Spleen (tissue), 11 donors: Measurements from ENCODE around the gene NCOA3. TPM values are rescaled to one million over a fixed set of nuclear protein-coding genes. Genes with fewer than 3 reads are reported as not detected.

Experiments used
- DNase-seq: peaks from one replicate; pipeline ENCODE4 v3.0.0-alpha.2; 2020
- H3K27ac ChIP-seq, 8 donors: fragments of 200-600 bp; sonication (generic) in 7 of 8; 1 replicate in 4 of 8; 2 replicates in 4 of 8; pipeline versions ENCODE4 v1.5.0 to v1.8.0; 2016 to 2021; ENCODE audit warnings: inconsistent platforms in 4 of 8, mild to moderate bottlenecking in 4 of 8, moderate library complexity in 1 of 8
- H3K27me3 ChIP-seq, 7 donors: fragments of 200-600 bp; sonication (generic) in 6 of 7; replicated peaks in 1 of 7; 1 replicate in 4 of 7; 2 replicates in 3 of 7; pipeline versions ENCODE4 v1.5.0 to v1.8.0; 2016 to 2021; ENCODE audit warnings: inconsistent platforms in 3 of 7, mild to moderate bottlenecking in 1 of 7
- H3K36me3 ChIP-seq, 6 donors: fragments of 200-600 bp; sonication (generic) in 5 of 6; 1 replicate in 4 of 6; 2 replicates in 2 of 6; pipeline versions ENCODE4 v1.5.0 to v1.8.0; 2016 to 2021; ENCODE audit warnings: inconsistent platforms in 2 of 6
- H3K4me1 ChIP-seq, 6 donors: fragments of 200-600 bp; sonication (generic) in 5 of 6; 1 replicate in 3 of 6; 2 replicates in 3 of 6; pipeline versions ENCODE4 v1.5.0 to v1.8.0; 2016 to 2021; ENCODE audit warnings: inconsistent platforms in 3 of 6
- H3K4me3 ChIP-seq, 8 donors: fragments of 200-600 bp; sonication (generic) in 7 of 8; 1 replicate in 4 of 8; 2 replicates in 4 of 8; pipeline versions ENCODE4 v1.5.0 to v1.8.0; 2016 to 2021; ENCODE audit warnings: inconsistent platforms in 4 of 8, mild to moderate bottlenecking in 4 of 8, moderate library complexity in 2 of 8
- H3K9me3 ChIP-seq, 8 donors: fragments of 200-600 bp; sonication (generic) in 7 of 8; 1 replicate in 4 of 8; 2 replicates in 4 of 8; pipeline versions ENCODE4 v1.5.0 to v1.8.0; 2016 to 2021; ENCODE audit warnings: inconsistent platforms in 4 of 8
- CTCF ChIP-seq, 11 experiments: fragments of 200-600 bp in 7 of 11; fragments of 450-650 bp in 4 of 11; sonication (generic) in 4 of 11; IDR thresholded peaks in 8 of 11; conservative IDR thresholded peaks in 3 of 11; 1 replicate in 7 of 11; 2 replicates in 4 of 11; pipeline versions ENCODE4 v1.4.0 to v1.8.0; 2016 to 2021; ENCODE audit warnings: antibody characterized with exemption in 11 of 11, inconsistent platforms in 4 of 11, mild to moderate bottlenecking in 1 of 11
- POLR2A ChIP-seq, 3 donors: fragments of 450-650 bp; IDR thresholded peaks; one replicate each; pipeline ENCODE4 v1.5.1; 2017; ENCODE audit warnings: antibody characterized with exemption in 3 of 3, mild to moderate bottlenecking in 1 of 3
- POLR2AphosphoS5 ChIP-seq, 3 donors: sonication (generic); formaldehyde crosslinking; IDR thresholded peaks; one replicate each; pipeline ENCODE4 v1.5.1; 2017; ENCODE audit warnings: antibody characterized with exemption in 3 of 3
- WGBS, 5 donors: extraction: QIAGEN DNeasy Blood & Tissue Kit in 3 of 5; methylation state at CpG; one replicate each; pipeline versions ENCODE4 v1.1.5 to v1.1.7; 2013 to 2018; 5-methylcytosine and 5-hydroxymethylcytosine counted together
- intact Hi-C: fragments of 100-400 bp; cut with DNase I; formaldehyde crosslinking; loops from one replicate; pipeline ENCODE4 v1.15.0; 2023; ENCODE audit warnings: low total_unique reads
- polyA plus RNA-seq, 3 donors: library from polyadenylated mRNA; stranded (reverse); fragments of 200-250 nt; gene quantifications; one replicate each; pipeline ENCODE4 v1.2.1, GENCODE V29; 2013
- total RNA-seq, 7 donors: library from RNA; depleted of rRNA in 3 of 7; stranded (reverse); fragments of >200 nt in 3 of 7; fragmentation: NEBNext Ultra II Directional in 4 of 7; extraction: Animal tissue kit (Norgen Biotek cat#: 25700) in 4 of 7; gene quantifications; one replicate each; pipeline versions ENCODE4 v1.1.0 to v1.2.1, GENCODE V29; 2016 to 2021
- donor health status: healthy with polysubstance abuse.
- donor health status: DM: no; HTN: no; CAD: no; lungs with moderate emphysema.
- donor health status: DM: no; HTN: no; CAD: no.
- donor health status: Bipolar disorder and iron deficiency.
- donor health status: healthy.
- donor health status: DM: no; HTN: no; CAD: no.
- donor health status: DM: yes; HTN: yes; CAD: no.

Gene NCOA3
- total and polyA plus RNA-seq, 10 donors = 12.5 to 93.7 (median 82.2) TPM

- no peaks in the 10 kb centered on the region for H3K27me3 ChIP-seq
- H3K27ac ChIP-seq = peak overlapping the region in 1 of 8 donors; percentile 44
- H3K9me3 ChIP-seq = no peaks in the 10 kb centered on the region
- H3K4me3 ChIP-seq = no peak overlapping the region
- TF ChIP-seq POLR2AphosphoS5 (IDR thresholded peaks at IDR 0.05) = no peak
- TF ChIP-seq POLR2A (IDR thresholded peaks at IDR 0.05) = no peak
- no peak for TF ChIP-seq CTCF (IDR thresholded peaks at IDR 0.05 in 8 of 11, conservative IDR thresholded peaks at IDR 0.05 in 3 of 11)
- DNase-seq = no peak
- intact Hi-C loops = no loop called here
- WGBS, 5 donors = 68 to 83% (median 71%) methylated on average over 1 of the region's 1 CpG
- peaks cover 0 to 21% (median 0%) of the 10 kb centered on the region in 6 donors for H3K36me3 ChIP-seq
- H3K4me1 ChIP-seq = peaks cover 35 to 98% (median 68%) of the 10 kb centered on the region in 6 donors
Observed at GRCh38 chr20:47543006-47543431, 41.3 kb downstream of the NCOA3 start.

GRCh38 chr20:47544240-47544639 is 42.6 kb downstream of the NCOA3 start:
- intact Hi-C loops = no loop called here
- no peak for TF ChIP-seq CTCF (IDR thresholded peaks at IDR 0.05 in 8 of 11, conservative IDR thresholded peaks at IDR 0.05 in 3 of 11)
- TF ChIP-seq POLR2AphosphoS5 (IDR thresholded peaks at IDR 0.05) = no peak
- no peak for TF ChIP-seq POLR2A (IDR thresholded peaks at IDR 0.05)
- no peak overlapping the region for H3K4me3 ChIP-seq
- H3K4me1 ChIP-seq = peaks cover 35 to 98% (median 65%) of the 10 kb centered on the region in 6 donors
- no peak overlapping the region for H3K27ac ChIP-seq
- 45 to 67% (median 61%) methylated on average over 2 of the region's 2 CpGs for WGBS, 5 donors
- no peak for DNase-seq
- H3K9me3 ChIP-seq = no peaks in the 10 kb centered on the region
- peaks cover 0 to 21% (median 0%) of the 10 kb centered on the region in 6 donors for H3K36me3 ChIP-seq
- no peaks in the 10 kb centered on the region for H3K27me3 ChIP-seq

- no peak overlapping the region for H3K4me3 ChIP-seq
- H3K4me1 ChIP-seq = peaks cover 34 to 98% (median 62%) of the 10 kb centered on the region in 6 donors
- DNase-seq = no peak
- no peak overlapping the region for H3K27ac ChIP-seq
- H3K27me3 ChIP-seq = no peaks in the 10 kb centered on the region
- intact Hi-C loops = no loop called here
- peaks cover 0 to 21% (median 0%) of the 10 kb centered on the region in 6 donors for H3K36me3 ChIP-seq
- no peaks in the 10 kb centered on the region for H3K9me3 ChIP-seq
- no peak for TF ChIP-seq POLR2AphosphoS5 (IDR thresholded peaks at IDR 0.05)
- TF ChIP-seq POLR2A (IDR thresholded peaks at IDR 0.05) = no peak
- no peak for TF ChIP-seq CTCF (IDR thresholded peaks at IDR 0.05 in 8 of 11, conservative IDR thresholded peaks at IDR 0.05 in 3 of 11)
- WGBS, 5 donors = 83 to 100% (median 90%) methylated on average over 2 of the region's 2 CpGs
Observed at GRCh38 chr20:47544852-47545251, 43.2 kb downstream of the NCOA3 start.

- H3K27ac ChIP-seq = peak overlapping the region in 2 of 8 donors; percentile 3 to 53
- no peak overlapping the region for H3K4me3 ChIP-seq
- 93 to 99% (median 94%) methylated on average over 4 of the region's 4 CpGs for WGBS, 5 donors
- H3K9me3 ChIP-seq = no peaks in the 10 kb centered on the region
- no peak for DNase-seq
- H3K36me3 ChIP-seq = peaks cover 0 to 21% (median 0%) of the 10 kb centered on the region in 6 donors
- no peak for TF ChIP-seq POLR2A (IDR thresholded peaks at IDR 0.05)
- TF ChIP-seq CTCF (IDR thresholded peaks at IDR 0.05 in 8 of 11, conservative IDR thresholded peaks at IDR 0.05 in 3 of 11) = no peak
- no peak for TF ChIP-seq POLR2AphosphoS5 (IDR thresholded peaks at IDR 0.05)
- peaks cover 31 to 98% (median 56%) of the 10 kb centered on the region in 6 donors for H3K4me1 ChIP-seq
- no peaks in the 10 kb centered on the region for H3K27me3 ChIP-seq
- intact Hi-C loops = no loop called here
Observed at GRCh38 chr20:47545499-47545898, 43.8 kb downstream of the NCOA3 start.
